ENCODE results near the gene DFFA.

Gene DFFA

GRCh38 chr1:10497109-10497508 is 24.8 kb upstream of the DFFA start:
- in situ Hi-C loops (cut with HindIII; ENCODE audit: low pct_ligation_motif_present, low sequenced_read_pairs) = no loop called here
- Histone ChIP-seq H3K27me3 (replicated peaks) (no peaks in the 10 kb centered on the region), H3K27ac (no peak overlapping the region), H3K36me3 (replicated peaks) (peaks cover 14% of the 10 kb centered on the region), H3K4me3 (ENCODE audit: low read depth, low read length) (no peak overlapping the region)
- no peak for DNase-seq
- no peak for TF ChIP-seq CTCF (IDR thresholded peaks at IDR 0.05; ENCODE audit: low read depth, low read length, missing control alignments)

- peaks cover 14% of the 10 kb centered on the region for H3K36me3 ChIP-seq (replicated peaks)
- H3K27me3 ChIP-seq (replicated peaks) = no peaks in the 10 kb centered on the region
- in situ Hi-C loops (cut with HindIII; ENCODE audit: low pct_ligation_motif_present, low sequenced_read_pairs) = no loop called here
- DNase-seq = no peak
- H3K4me3 ChIP-seq (ENCODE audit: low read depth, low read length) = no peak overlapping the region
- H3K27ac ChIP-seq = no peak overlapping the region
- no peak for TF ChIP-seq CTCF (IDR thresholded peaks at IDR 0.05; ENCODE audit: low read depth, low read length, missing control alignments)
Observed at GRCh38 chr1:10495952-10496351, 23.6 kb upstream of the DFFA start.

- Histone ChIP-seq H3K4me3 (ENCODE audit: low read depth, low read length) (no peak overlapping the region), H3K27ac (no peak overlapping the region), H3K27me3 (replicated peaks) (no peaks in the 10 kb centered on the region), H3K36me3 (replicated peaks) (peaks cover 14% of the 10 kb centered on the region)
- no peak for DNase-seq
- TF ChIP-seq CTCF (IDR thresholded peaks at IDR 0.05; ENCODE audit: low read depth, low read length, missing control alignments) = no peak
- in situ Hi-C loops (cut with HindIII; ENCODE audit: low pct_ligation_motif_present, low sequenced_read_pairs) = no loop called here
Observed at GRCh38 chr1:10495475-10495817, 23.1 kb upstream of the DFFA start.

GRCh38 chr1:10494754-10495474 is 22.6 kb upstream of the DFFA start:
- TF ChIP-seq CTCF (IDR thresholded peaks at IDR 0.05; ENCODE audit: low read depth, low read length, missing control alignments) = peak; percentile 94

GRCh38 chr1:10494418-10494753 is 22.1 kb upstream of the DFFA start:
- Histone ChIP-seq H3K27ac (no peak overlapping the region), H3K27me3 (replicated peaks) (no peaks in the 10 kb centered on the region), H3K4me3 (ENCODE audit: low read depth, low read length) (no peak overlapping the region), H3K36me3 (replicated peaks) (peaks cover 14% of the 10 kb centered on the region)
- in situ Hi-C loops (cut with HindIII; ENCODE audit: low pct_ligation_motif_present, low sequenced_read_pairs) = no loop called here
- no peak for DNase-seq
- TF ChIP-seq CTCF (IDR thresholded peaks at IDR 0.05; ENCODE audit: low read depth, low read length, missing control alignments) = no peak

More at GRCh38 chr1:10494754-10495474, 22.6 kb upstream of the DFFA start:
- peak; percentile 42 for DNase-seq
- Histone ChIP-seq H3K36me3 (replicated peaks) (peaks cover 14% of the 10 kb centered on the region), H3K4me3 (ENCODE audit: low read depth, low read length) (peak overlapping the region; percentile 36), H3K27ac (no peak overlapping the region), H3K27me3 (replicated peaks) (no peaks in the 10 kb centered on the region)
- in situ Hi-C loops (cut with HindIII; ENCODE audit: low pct_ligation_motif_present, low sequenced_read_pairs) = no loop called here

All from brain microvascular endothelial cell (primary cell).